Measurements from ENCODE around the gene TBC1D8.

The TBC1D8 gene

GRCh38 chr2:101162561-101163330 lies 11.6 kb upstream of the TBC1D8 start:
- DNase-seq (ENCODE audit: low read depth), result no peak

DNA sequence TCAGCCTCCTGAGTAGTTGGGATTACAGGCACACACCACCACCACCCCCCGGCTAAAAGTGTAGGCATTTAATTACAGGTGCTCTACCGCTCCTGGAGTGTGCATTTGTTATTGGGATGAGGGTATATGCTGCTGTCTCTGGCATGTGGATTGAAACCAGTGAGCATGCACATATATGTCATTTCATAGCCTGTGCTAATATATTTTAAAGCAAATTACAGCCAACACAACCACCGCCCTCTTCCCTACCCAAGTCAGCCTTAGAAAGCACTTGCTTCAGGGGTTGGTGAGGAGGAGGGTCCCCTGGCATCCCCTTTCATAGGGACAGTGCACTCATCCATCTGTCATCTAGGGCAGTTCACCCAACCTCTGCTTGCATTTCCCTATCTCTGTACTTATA lies 10.5 kb upstream of the TBC1D8 start:
- DNase-seq (ENCODE audit: low read depth), result no peak

- DNase-seq (ENCODE audit: low read depth), result peak; percentile 68
Measured at GRCh38 chr2:101160454-101160853, 9.3 kb upstream of the TBC1D8 start.

DNA sequence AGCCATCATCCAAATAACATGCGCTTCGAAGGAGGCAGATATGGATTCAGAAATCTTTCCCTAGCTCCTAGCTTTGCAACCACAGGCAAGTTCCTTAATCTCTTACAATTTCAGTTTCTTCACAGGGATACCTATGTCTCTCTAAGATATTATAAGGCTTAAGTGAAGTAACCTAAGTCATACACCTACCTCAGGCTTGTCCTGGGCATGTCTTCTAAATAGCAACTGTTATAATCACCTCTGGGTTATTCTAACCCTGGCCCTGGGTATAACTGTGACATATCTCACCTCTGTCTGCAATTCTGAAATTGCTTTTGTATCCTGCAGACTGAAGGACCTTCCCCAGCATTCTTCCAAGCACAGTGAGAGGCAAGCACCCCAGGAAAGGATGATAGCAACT lies 8.3 kb upstream of the TBC1D8 start:
- DNase-seq (ENCODE audit: low read depth), result no peak

- DNase-seq (ENCODE audit: low read depth), result no peak
Measured at GRCh38 chr2:101157272-101157671, 6.1 kb upstream of the TBC1D8 start.

GRCh38 chr2:101153787-101154186 lies 2.6 kb upstream of the TBC1D8 start:
- no peak for DNase-seq (ENCODE audit: low read depth)

DNA sequence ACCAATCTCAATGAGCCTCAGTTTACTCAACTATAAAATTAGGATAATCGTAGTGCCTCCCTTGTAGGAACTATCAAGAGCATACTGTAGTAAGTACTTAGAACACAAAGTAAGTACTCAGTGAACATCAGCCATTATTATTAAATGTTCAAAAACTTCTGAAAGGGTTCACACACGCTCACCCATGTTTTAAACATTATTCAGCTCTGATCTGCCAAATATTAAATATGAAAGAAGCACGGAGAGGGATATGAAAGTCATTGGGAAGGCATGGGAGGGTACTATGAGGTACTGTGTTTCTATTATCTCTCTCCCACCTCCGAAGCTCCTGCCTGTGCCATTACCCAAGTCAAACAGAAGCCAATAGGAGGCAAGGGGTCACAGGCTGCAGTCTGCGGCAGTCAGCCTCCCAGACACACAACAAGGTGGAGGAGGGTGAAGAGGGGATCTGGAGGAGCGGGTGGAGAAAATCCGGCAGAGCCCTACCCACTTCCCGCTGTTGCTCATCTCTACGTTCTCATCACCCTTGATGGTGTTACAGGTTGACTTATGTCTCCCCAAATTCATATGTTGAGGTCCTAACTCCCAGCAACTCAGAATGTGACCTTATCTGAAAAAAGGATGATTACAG lies 2.0 kb upstream of the TBC1D8 start:
- no peak for DNase-seq (ENCODE audit: low read depth)

GRCh38 chr2:101152272-101153076 lies 1.3 kb upstream of the TBC1D8 start:
- peak; percentile 71 for DNase-seq (ENCODE audit: low read depth)

- DNase-seq (ENCODE audit: low read depth), result peak; percentile 27
Measured at GRCh38 chr2:101151859-101152271, 683 bp upstream of the TBC1D8 start.

DNA sequence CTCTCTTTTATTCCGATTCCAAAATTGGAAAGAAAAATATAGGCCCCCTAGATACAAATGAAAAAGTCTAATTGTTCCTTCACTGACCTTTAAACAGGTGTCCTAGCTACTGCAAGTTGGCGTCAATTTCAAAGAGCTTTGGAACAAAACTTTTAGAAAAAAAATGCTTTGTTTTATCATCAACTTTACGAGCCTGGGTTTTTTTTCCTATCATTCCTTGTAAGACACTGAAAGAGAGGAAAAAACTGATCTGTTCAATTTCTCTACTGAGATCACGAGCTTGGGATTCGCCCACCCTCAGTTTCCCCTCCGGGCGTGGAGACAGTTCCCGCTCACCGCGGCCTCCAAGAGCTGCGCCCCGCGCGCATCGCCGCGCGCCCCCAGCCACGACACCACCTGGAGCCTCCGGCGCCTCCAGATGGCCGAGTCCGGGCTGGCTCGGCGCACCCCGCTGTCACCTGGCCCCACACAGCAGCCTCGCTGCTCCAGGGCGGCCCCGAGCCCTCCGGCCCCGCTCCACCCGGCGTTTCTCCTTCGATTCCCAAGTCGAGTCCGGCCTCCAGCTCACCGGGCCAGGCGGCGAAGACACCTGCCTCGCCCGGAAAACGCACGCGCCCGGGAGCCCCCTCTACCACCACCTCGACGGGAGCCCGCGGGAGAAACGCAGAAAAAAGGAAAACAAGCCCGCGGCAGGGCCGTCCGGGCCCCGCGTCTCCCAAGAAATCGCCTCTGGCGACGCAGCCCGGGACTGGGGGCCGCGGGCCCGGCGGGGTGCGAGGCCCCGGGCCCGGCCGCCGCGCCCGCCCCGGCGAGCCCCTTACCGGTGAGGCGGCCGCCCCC lies 656 bp downstream of the TBC1D8 start:
- peak; percentile 40 for DNase-seq (ENCODE audit: low read depth)

- DNase-seq (ENCODE audit: low read depth), result no peak
Measured at GRCh38 chr2:101149241-101150192, 1.7 kb downstream of the TBC1D8 start.

GRCh38 chr2:101148777-101149176 lies 2.4 kb downstream of the TBC1D8 start:
- no peak for DNase-seq (ENCODE audit: low read depth)

GRCh38 chr2:101147971-101148370 lies 3.2 kb downstream of the TBC1D8 start:
- DNase-seq (ENCODE audit: low read depth), result no peak

DNA sequence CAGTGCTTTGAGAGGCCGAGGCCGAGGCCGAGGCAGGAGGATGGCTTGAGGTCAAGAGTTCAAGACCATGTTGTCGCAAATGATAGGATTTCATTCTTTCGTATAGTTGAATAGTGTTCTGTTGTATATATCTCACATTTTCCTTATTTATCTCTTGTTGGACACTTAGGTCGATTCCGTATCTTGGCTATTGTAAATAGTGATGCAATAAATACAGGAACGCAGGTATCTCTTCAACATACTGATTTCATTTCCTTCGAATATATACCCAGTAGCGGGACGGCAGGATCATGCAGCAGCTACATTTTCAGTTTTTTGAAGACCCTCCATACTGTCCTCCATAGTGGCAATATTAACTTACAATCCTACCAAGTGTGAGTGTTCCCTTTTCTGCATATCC lies 4.1 kb downstream of the TBC1D8 start:
- no peak for DNase-seq (ENCODE audit: low read depth)

DNA sequence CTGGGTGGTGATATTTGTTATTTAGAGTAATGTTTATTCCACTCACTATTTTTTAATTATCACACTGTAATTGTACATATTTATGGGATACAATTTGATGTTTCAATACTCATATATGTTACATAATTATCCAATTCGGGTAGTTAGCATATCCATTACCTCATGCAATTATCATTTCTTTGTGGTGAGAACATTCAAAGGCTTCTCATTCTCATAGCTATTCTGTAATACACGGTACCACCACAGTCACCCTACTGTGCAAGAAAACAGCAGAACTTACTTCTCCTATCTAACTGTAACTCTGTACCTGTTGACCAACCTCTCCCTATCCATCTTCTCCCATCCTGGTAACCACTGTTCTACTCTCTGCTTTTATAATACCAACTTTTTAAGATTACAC lies 4.6 kb downstream of the TBC1D8 start:
- no peak for DNase-seq (ENCODE audit: low read depth)

- peak; percentile 61 for DNase-seq (ENCODE audit: low read depth)
Measured at GRCh38 chr2:101145406-101145805, 5.8 kb downstream of the TBC1D8 start.

DNA sequence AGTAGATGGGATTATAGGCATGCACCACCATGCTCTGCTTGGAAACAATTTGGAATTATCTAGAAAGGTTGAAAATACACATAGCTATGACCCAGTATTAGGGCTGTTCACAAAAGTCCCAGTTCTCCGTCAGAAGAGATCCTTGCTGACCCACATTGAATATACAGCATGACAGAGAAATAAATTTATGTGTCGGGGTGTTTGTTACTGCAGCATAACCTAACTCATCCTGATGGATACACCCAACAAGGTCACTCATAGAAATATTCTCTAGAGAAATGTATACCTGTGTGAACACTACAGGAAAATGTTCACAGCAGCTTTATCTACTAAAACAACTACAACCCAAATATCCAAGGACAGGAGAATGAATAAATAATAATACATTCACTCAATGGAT lies 9.0 kb downstream of the TBC1D8 start:
- no peak for DNase-seq (ENCODE audit: low read depth)

DNA sequence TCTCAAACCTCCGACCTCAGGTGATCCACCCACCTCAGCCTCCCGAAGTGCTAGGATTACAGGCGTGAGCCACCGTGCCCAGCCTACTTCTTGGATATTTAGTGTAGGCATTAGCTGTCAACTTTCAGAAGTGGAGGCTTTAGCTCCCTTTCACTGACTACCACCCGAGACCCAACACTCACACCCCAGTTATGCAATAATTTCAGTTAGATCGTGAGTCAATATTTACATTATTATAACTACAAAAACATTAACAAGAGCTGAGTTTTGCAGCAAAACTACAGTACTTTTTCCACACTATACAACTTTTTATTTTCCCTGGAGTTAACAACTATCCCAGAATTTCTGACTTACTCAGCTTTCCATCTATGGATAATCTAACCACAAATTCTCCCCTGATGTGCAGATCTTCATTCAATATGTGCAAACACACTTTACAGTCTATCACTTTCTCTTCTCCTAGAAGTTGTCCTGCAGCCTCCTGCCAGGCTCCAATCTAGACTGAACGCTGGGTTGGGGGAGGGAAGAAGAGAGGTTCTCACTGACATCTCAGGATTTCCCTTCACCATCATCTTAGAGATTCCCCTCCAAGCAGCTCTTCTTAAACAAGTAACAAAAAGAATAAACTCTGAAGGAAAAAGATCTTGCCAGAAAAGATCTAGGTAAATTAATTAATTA lies 10.1 kb downstream of the TBC1D8 start:
- DNase-seq (ENCODE audit: low read depth), result peak; percentile 60

DNA sequence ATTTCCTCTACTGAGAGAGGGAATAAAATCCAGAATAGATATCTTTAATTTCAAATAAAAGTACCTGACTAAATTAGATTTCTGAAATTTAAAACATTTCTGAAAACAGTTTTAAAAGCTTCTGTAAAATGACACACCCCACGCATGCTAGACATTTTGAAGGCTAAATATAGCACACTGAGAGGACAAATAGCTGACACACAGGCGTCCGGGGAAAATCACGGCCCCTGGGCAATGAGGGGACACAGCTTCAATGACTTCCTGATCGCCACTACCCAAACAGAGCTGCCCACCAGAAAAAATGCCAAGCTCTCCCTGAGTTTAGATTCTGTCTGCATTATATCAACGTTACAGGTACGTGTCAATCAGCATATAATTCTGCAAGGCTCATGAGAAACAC lies 10.9 kb downstream of the TBC1D8 start:
- no peak for DNase-seq (ENCODE audit: low read depth)

- DNase-seq (ENCODE audit: low read depth), result no peak
Measured at GRCh38 chr2:101139495-101139894, 11.7 kb downstream of the TBC1D8 start.
